Coronary artery (tissue), 2 donors: ENCODE data around the gene RHOJ.

Source experiments
- DNase-seq: peaks from one replicate; pipeline ENCODE4 v3.0.0-alpha.2; 2017; ENCODE audit warnings: low spot score
- H3K27ac ChIP-seq, 2 donors: fragments of 200-600 bp; sonication (generic); one replicate each; pipeline ENCODE4 v1.5.1; 2016 to 2019
- H3K4me3 ChIP-seq: fragments of 200-600 bp; sonication (generic); 2 replicates; pipeline ENCODE4 v1.5.1; 2016; ENCODE audit warnings: mild to moderate bottlenecking, moderate library complexity
- TF ChIP-seq, protein P1 (sequence below): fragments of 200-600 bp; sonication (generic); IDR thresholded peaks from one replicate; pipeline ENCODE4 v1.5.1; 2019; ENCODE audit warnings: antibody characterized with exemption

Gene RHOJ

DNA sequence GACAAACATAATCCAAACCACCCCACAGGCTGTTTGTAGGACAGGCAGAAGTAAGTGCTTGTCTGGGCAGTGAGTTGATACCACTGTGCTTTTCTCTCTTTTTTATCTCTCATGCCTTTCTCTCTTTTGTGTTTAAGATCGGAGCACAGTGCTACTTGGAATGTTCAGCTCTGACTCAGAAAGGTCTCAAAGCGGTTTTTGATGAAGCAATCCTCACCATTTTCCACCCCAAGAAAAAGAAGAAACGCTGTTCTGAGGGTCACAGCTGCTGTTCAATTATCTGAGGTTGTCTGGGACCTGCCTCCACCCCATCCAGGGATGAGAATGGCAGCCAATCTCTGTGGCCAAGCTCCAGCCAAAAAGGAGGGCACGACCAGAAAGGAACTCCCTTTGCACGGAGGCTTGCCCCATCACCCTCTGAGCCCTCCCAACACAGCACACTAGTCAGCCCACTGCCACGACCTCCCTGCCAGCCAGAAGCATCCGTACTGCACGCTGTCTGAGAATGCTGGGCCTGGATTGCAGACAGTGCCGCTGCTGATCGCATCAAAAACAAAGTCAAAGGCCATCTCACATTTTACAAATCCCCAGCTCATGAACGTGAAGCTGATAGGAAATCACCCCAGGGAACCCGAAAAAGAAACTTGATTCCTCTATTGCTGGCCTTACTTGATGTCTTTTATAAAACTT lies 86.6 kb downstream of the RHOJ start:
- TF ChIP-seq, protein P1, sequence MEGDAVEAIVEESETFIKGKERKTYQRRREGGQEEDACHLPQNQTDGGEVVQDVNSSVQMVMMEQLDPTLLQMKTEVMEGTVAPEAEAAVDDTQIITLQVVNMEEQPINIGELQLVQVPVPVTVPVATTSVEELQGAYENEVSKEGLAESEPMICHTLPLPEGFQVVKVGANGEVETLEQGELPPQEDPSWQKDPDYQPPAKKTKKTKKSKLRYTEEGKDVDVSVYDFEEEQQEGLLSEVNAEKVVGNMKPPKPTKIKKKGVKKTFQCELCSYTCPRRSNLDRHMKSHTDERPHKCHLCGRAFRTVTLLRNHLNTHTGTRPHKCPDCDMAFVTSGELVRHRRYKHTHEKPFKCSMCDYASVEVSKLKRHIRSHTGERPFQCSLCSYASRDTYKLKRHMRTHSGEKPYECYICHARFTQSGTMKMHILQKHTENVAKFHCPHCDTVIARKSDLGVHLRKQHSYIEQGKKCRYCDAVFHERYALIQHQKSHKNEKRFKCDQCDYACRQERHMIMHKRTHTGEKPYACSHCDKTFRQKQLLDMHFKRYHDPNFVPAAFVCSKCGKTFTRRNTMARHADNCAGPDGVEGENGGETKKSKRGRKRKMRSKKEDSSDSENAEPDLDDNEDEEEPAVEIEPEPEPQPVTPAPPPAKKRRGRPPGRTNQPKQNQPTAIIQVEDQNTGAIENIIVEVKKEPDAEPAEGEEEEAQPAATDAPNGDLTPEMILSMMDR: no peak
- H3K27ac ChIP-seq: no peak overlapping the region
- H3K4me3 ChIP-seq: no peak overlapping the region
- DNase-seq: no peak

DNA sequence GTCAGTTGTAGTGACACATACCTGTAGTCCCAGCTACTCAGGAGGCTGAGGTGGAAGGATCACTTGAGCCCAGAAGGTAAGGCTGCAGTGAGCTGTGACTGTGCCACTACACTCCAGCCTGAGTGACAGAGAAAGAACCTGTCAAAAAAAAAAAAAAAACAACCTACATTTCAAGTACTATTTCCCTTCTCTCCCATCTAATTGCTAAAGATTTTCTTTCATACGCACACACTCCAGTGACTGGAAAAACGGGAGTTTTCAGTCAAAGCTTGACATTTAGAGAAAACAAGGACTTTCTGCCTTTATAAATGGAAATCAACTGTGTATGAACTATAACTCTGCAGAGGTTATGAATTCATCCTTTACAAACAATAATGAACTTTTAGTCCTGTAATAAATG lies 88.6 kb downstream of the RHOJ start:
- DNase-seq: no peak
- Histone ChIP-seq H3K4me3 (no peak overlapping the region), H3K27ac (no peak overlapping the region)
- TF ChIP-seq, protein P1: no peak

DNA sequence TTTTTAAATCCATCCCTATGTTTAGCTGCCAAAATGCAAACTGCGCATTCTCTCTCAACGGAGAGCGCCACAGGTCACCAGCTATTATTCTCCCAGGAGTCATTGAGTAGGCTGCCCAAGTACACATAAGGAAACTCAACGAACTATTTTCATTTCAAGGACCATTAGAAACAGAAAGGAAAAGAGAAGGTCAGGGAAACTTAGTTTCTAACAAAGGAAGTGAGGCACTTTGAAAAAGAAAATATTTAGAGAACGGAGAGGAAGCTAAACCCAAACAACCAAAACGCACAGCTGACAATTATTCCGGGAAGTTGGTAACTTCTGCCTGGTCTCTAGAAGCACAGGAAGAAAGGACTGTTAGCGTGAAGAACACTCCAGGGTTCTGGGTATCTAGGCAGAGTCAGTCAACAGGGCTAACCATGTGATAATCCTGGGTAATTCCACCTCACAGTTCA lies 91.0 kb downstream of the RHOJ start:
- no peak for DNase-seq
- peak overlapping the region; percentile 52 to 72 for H3K27ac ChIP-seq
- peak overlapping the region; percentile 32 for H3K4me3 ChIP-seq
- TF ChIP-seq, protein P1: no peak

DNA sequence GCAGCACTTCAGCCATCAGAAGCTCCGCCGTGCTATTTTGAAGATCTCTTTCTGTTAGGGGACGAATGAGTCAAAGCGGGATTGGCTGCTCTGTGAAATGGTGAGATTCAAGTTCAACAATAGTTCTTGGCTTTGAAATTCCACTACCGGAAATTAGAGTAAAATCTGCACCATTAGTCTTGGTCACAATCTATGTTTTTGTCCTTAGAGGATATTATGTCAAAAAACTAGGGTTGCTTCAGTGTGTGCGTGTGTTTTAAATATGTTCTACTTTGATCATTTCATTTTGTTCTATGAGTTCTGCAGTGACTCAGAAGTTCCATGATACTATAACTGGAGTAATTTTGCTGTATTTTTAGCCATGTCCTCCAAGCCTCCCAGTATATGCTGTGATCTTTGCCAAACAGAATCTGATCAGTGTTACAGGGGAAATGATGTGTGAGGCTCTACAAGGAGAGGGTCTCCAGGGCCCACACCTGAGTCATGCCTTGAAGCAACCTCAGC lies 91.9 kb downstream of the RHOJ start:
- H3K4me3 ChIP-seq: peak overlapping the region; percentile 32
- no peak for DNase-seq
- TF ChIP-seq, protein P1: no peak
- H3K27ac ChIP-seq: peak overlapping the region; percentile 52 to 72

DNA sequence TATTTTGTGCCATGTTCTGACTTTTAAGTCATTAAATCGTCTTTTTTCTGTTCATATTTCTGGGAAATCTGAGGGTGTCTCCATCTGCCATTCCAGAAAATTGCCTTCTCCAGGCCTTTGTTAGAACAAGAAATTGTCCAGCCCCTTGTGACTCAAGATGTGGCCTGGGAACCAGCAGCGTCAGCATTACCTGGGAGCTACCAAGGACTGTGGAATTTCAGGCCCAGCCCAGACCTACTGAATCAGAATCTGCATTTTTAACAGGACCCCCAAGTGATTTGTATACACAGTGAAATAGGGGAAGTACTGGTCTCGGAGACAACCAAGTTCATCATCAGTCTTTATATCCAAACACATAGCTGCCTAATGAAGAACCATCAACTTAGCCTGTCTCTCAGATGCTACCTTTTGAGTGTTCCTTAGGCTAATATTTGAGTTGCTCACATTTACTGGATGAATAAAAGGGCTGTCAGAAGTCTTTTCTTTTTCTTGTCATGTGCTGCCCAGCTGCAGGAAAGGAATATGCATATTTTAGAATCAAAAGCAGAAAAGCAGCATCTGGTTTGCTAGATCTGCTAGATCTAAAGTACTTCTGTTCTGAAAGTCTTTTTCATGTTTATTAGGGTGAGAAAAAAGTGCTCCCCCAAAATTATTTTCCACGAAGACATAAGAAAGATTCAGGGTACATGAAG lies 93.3 kb downstream of the RHOJ start:
- DNase-seq: no peak
- TF ChIP-seq, protein P1: no peak
- H3K27ac ChIP-seq: no peak overlapping the region

DNA sequence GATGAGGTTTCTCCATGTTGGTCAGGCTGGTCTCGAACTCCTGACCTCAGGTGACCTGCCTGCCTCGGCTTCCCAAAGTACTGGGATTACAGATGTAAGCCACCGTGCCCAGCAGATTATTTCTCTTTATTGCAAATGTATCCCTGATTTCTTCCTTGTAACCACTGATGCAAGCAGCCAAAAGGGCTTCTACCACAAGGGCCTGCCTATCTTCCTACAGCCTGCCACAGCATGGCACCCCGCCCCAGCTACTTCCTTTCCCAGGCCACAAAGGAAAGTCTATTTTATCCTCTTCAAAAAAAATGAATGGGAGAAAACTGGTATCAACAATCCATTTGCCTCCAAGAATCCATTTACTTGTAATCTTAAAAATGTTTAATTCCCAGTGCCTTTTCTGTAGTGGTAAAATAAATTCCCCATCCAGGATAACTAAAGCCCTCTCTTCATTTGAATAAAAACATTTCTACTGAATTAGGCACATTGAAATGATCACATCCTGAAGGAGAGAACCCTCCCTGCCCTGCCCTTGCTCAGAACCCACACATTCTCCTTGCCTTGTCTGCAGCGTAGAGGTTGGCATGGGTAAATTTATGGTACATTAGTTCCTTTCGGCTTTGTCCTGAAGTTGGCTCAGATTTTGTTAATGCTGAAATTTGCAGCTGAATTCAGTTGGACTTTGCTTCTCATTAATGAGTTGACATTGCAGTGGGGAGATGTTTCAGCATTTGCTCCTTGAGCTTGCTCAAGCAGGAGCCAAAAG lies 95.3 kb downstream of the RHOJ start:
- Histone ChIP-seq H3K4me3 (no peak overlapping the region), H3K27ac (no peak overlapping the region)
- DNase-seq: no peak
- TF ChIP-seq, protein P1: no peak

More for the DNA sequence above, 93.3 kb downstream of the RHOJ start:
- H3K4me3 ChIP-seq: no peak overlapping the region
